ENCODE measurements around the gene SBF1.

The SBF1 gene

GRCh38 chr22:50473855-50474671, 772 bp downstream of the SBF1 start:
- H3K27ac ChIP-seq (ENCODE audit: insufficient read depth, low read depth, low read length, poor library complexity, severe bottlenecking) = no peak overlapping the region
- no peaks in the 10 kb centered on the region for H3K9me3 ChIP-seq (ENCODE audit: control insufficient read depth, low read length)
- peak overlapping the region; percentile 73 for H3K4me3 ChIP-seq (ENCODE audit: insufficient read depth, low read depth, low read length)
- 15 to 16% methylated on average over 62 of the region's 62 CpGs for WGBS, 2 experiments
- peaks cover 4% of the 10 kb centered on the region for H3K27me3 ChIP-seq (ENCODE audit: control insufficient read depth, insufficient read depth, low read length, poor library complexity, severe bottlenecking)
- H3K4me1 ChIP-seq (ENCODE audit: control insufficient read depth, insufficient read depth, low read length) = peaks cover 22% of the 10 kb centered on the region
- no peaks in the 10 kb centered on the region for H3K36me3 ChIP-seq (ENCODE audit: control insufficient read depth, insufficient read depth, low read length)

- H3K4me1 ChIP-seq (ENCODE audit: control insufficient read depth, insufficient read depth, low read length) = peaks cover 22% of the 10 kb centered on the region
- no peaks in the 10 kb centered on the region for H3K9me3 ChIP-seq (ENCODE audit: control insufficient read depth, low read length)
- 87 to 88% methylated on average over 6 of the region's 6 CpGs for WGBS, 2 experiments
- no peak overlapping the region for H3K4me3 ChIP-seq (ENCODE audit: insufficient read depth, low read depth, low read length)
- H3K27me3 ChIP-seq (ENCODE audit: control insufficient read depth, insufficient read depth, low read length, poor library complexity, severe bottlenecking) = no peaks in the 10 kb centered on the region
- no peak overlapping the region for H3K27ac ChIP-seq (ENCODE audit: insufficient read depth, low read depth, low read length, poor library complexity, severe bottlenecking)
- no peaks in the 10 kb centered on the region for H3K36me3 ChIP-seq (ENCODE audit: control insufficient read depth, insufficient read depth, low read length)
Observed at GRCh38 chr22:50473088-50473487, 1.7 kb downstream of the SBF1 start.

- Histone ChIP-seq H3K27ac (ENCODE audit: insufficient read depth, low read depth, low read length, poor library complexity, severe bottlenecking) (no peak overlapping the region), H3K4me3 (ENCODE audit: insufficient read depth, low read depth, low read length) (no peak overlapping the region), H3K27me3 (ENCODE audit: control insufficient read depth, insufficient read depth, low read length, poor library complexity, severe bottlenecking) (no peaks in the 10 kb centered on the region), H3K36me3 (ENCODE audit: control insufficient read depth, insufficient read depth, low read length) (peaks cover 4% of the 10 kb centered on the region), H3K9me3 (ENCODE audit: control insufficient read depth, low read length) (no peaks in the 10 kb centered on the region), H3K4me1 (ENCODE audit: control insufficient read depth, insufficient read depth, low read length) (peaks cover 22% of the 10 kb centered on the region)
- WGBS, 2 experiments = 84% methylated on average over 5 of the region's 5 CpGs
Observed at GRCh38 chr22:50471962-50472361, 2.9 kb downstream of the SBF1 start.

- Histone ChIP-seq H3K4me3 (ENCODE audit: insufficient read depth, low read depth, low read length) (no peak overlapping the region), H3K27me3 (ENCODE audit: control insufficient read depth, insufficient read depth, low read length, poor library complexity, severe bottlenecking) (no peaks in the 10 kb centered on the region), H3K36me3 (ENCODE audit: control insufficient read depth, insufficient read depth, low read length) (peaks cover 10% of the 10 kb centered on the region), H3K4me1 (ENCODE audit: control insufficient read depth, insufficient read depth, low read length) (peaks cover 22% of the 10 kb centered on the region), H3K27ac (ENCODE audit: insufficient read depth, low read depth, low read length, poor library complexity, severe bottlenecking) (no peak overlapping the region), H3K9me3 (ENCODE audit: control insufficient read depth, low read length) (no peaks in the 10 kb centered on the region)
- 90 to 92% methylated on average over 21 of the region's 21 CpGs for WGBS, 2 experiments
Observed at GRCh38 chr22:50471197-50471847, 3.5 kb downstream of the SBF1 start.

GRCh38 chr22:50470491-50470890, 4.3 kb downstream of the SBF1 start:
- no peak overlapping the region for H3K27ac ChIP-seq (ENCODE audit: insufficient read depth, low read depth, low read length, poor library complexity, severe bottlenecking)
- peaks cover 19% of the 10 kb centered on the region for H3K36me3 ChIP-seq (ENCODE audit: control insufficient read depth, insufficient read depth, low read length)
- H3K4me1 ChIP-seq (ENCODE audit: control insufficient read depth, insufficient read depth, low read length) = peaks cover 22% of the 10 kb centered on the region
- no peak overlapping the region for H3K4me3 ChIP-seq (ENCODE audit: insufficient read depth, low read depth, low read length)
- no peaks in the 10 kb centered on the region for H3K27me3 ChIP-seq (ENCODE audit: control insufficient read depth, insufficient read depth, low read length, poor library complexity, severe bottlenecking)
- WGBS, 2 experiments = 88 to 90% methylated on average over 6 of the region's 6 CpGs
- no peaks in the 10 kb centered on the region for H3K9me3 ChIP-seq (ENCODE audit: control insufficient read depth, low read length)

GRCh38 chr22:50469377-50470305, 5.2 kb downstream of the SBF1 start:
- Histone ChIP-seq H3K9me3 (ENCODE audit: control insufficient read depth, low read length) (no peaks in the 10 kb centered on the region), H3K27ac (ENCODE audit: insufficient read depth, low read depth, low read length, poor library complexity, severe bottlenecking) (no peak overlapping the region), H3K36me3 (ENCODE audit: control insufficient read depth, insufficient read depth, low read length) (peaks cover 27% of the 10 kb centered on the region), H3K4me3 (ENCODE audit: insufficient read depth, low read depth, low read length) (no peak overlapping the region), H3K4me1 (ENCODE audit: control insufficient read depth, insufficient read depth, low read length) (peaks cover 22% of the 10 kb centered on the region), H3K27me3 (ENCODE audit: control insufficient read depth, insufficient read depth, low read length, poor library complexity, severe bottlenecking) (no peaks in the 10 kb centered on the region)
- WGBS, 2 experiments = 70% methylated on average over 25 of the region's 25 CpGs

- H3K36me3 ChIP-seq (ENCODE audit: control insufficient read depth, insufficient read depth, low read length) = peaks cover 29% of the 10 kb centered on the region
- 95 to 96% methylated on average over 8 of the region's 8 CpGs for WGBS, 2 experiments
- H3K27ac ChIP-seq (ENCODE audit: insufficient read depth, low read depth, low read length, poor library complexity, severe bottlenecking) = no peak overlapping the region
Observed at GRCh38 chr22:50468626-50469025, 6.2 kb downstream of the SBF1 start.

GRCh38 chr22:50467773-50468440, 6.9 kb downstream of the SBF1 start:
- Histone ChIP-seq H3K27me3 (ENCODE audit: control insufficient read depth, insufficient read depth, low read length, poor library complexity, severe bottlenecking) (no peaks in the 10 kb centered on the region), H3K4me1 (ENCODE audit: control insufficient read depth, insufficient read depth, low read length) (peaks cover 11% of the 10 kb centered on the region), H3K27ac (ENCODE audit: insufficient read depth, low read depth, low read length, poor library complexity, severe bottlenecking) (no peak overlapping the region), H3K4me3 (ENCODE audit: insufficient read depth, low read depth, low read length) (no peak overlapping the region), H3K36me3 (ENCODE audit: control insufficient read depth, insufficient read depth, low read length) (peaks cover 36% of the 10 kb centered on the region), H3K9me3 (ENCODE audit: control insufficient read depth, low read length) (no peaks in the 10 kb centered on the region)
- WGBS, 2 experiments = 88 to 89% methylated on average over 22 of the region's 22 CpGs

More at GRCh38 chr22:50468626-50469025, 6.2 kb downstream of the SBF1 start:
- peaks cover 18% of the 10 kb centered on the region for H3K4me1 ChIP-seq (ENCODE audit: control insufficient read depth, insufficient read depth, low read length)
- no peak overlapping the region for H3K4me3 ChIP-seq (ENCODE audit: insufficient read depth, low read depth, low read length)
- H3K9me3 ChIP-seq (ENCODE audit: control insufficient read depth, low read length) = no peaks in the 10 kb centered on the region
- H3K27me3 ChIP-seq (ENCODE audit: control insufficient read depth, insufficient read depth, low read length, poor library complexity, severe bottlenecking) = no peaks in the 10 kb centered on the region

GRCh38 chr22:50467341-50467740, 7.5 kb downstream of the SBF1 start:
- Histone ChIP-seq H3K4me3 (ENCODE audit: insufficient read depth, low read depth, low read length) (no peak overlapping the region), H3K27me3 (ENCODE audit: control insufficient read depth, insufficient read depth, low read length, poor library complexity, severe bottlenecking) (no peaks in the 10 kb centered on the region), H3K9me3 (ENCODE audit: control insufficient read depth, low read length) (no peaks in the 10 kb centered on the region), H3K4me1 (ENCODE audit: control insufficient read depth, insufficient read depth, low read length) (peaks cover 9% of the 10 kb centered on the region), H3K27ac (ENCODE audit: insufficient read depth, low read depth, low read length, poor library complexity, severe bottlenecking) (no peak overlapping the region), H3K36me3 (ENCODE audit: control insufficient read depth, insufficient read depth, low read length) (peaks cover 42% of the 10 kb centered on the region)
- 93 to 97% methylated on average over 24 of the region's 24 CpGs for WGBS, 2 experiments

All from ectodermal cell (in vitro differentiated cells).